HG02840 (cell line): ENCODE measurements around the gene NFX1.
"Not testable (repeated sequence)": the region's sequence is repeated elsewhere in the genome, so short reads cannot be mapped to it uniquely, and the experiment has no call there.

Experiments
- ATAC-seq: cut with Tn5 transposase; IDR thresholded peaks from one replicate; pipeline ENCODE4 v1.9.1; 2021; ENCODE audit warnings: mild to moderate bottlenecking, moderate library complexity, moderate number of reproducible peaks; ENCODE audit not compliant: unreplicated experiment, low FRiP score

NFX1 gene

DNA sequence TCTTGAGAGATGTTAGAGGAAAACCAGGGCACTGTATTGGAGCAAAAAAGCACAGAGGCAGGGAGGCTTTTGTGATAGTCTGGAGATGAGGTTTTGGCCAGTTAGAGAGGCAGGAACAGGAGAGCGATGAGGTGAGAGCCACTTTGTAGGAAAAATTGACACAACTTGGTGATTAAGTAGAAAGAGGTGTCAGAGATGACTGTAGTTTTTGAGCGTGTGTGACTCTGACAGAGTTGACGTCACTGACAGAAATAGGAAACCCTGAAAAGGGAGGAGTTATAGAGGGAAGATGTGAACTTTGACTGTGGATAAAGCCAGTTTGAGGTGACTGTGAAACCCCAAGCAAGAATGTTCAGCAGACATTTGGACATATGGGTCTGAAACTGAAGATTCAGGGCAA is 15.7 kb downstream of the NFX1 start:
- no peak for ATAC-seq

DNA sequence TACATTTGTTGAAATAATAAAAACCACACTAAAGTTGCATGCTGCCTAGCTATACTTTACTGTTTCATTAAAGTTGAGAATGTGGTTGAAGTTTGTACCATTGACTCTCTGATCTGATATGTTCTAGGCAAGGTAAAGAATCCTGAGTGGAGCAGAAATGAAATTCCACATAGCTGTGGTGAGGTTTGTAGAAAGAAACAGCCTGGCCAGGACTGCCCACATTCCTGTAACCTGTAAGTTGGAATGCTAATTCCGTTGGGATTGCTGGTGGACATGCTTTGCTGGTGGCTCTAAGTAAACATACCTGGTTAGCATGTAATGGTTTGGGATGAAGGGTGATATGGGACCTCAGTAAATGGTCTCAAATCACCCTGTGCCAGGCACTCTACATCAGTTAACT is 16.8 kb downstream of the NFX1 start:
- no peak for ATAC-seq

- no peak for ATAC-seq
Observed at GRCh38 chr9:33309903-33310302, 19.6 kb downstream of the NFX1 start.

GRCh38 chr9:33310748-33311147 is 20.4 kb downstream of the NFX1 start:
- no peak for ATAC-seq

- no peak for ATAC-seq
Observed at GRCh38 chr9:33311953-33312352, 21.6 kb downstream of the NFX1 start.

DNA sequence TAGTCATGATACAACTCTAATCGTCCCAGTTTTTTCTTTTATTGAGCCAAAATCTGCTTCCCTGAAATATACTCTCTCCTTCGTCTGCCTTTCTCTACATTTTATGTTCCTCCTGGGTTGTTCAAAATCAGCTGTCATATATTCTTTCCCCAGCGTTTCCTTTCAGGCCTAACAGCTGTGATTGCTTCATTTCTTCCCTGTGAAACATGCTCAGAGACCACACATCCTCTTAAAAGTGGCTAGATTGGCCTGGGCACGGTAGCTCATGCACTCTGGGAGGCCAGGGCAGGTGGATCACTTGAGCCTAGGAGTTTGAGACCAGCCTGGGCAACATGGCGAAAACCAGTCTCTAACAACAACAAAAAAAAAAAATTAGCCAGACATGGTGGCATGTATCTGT is 25.1 kb downstream of the NFX1 start:
- no peak for ATAC-seq

- not testable (repeated sequence) for ATAC-seq
Observed at GRCh38 chr9:33317136-33317535, 26.8 kb downstream of the NFX1 start.

GRCh38 chr9:33318225-33318624 is 27.9 kb downstream of the NFX1 start:
- no peak for ATAC-seq

DNA sequence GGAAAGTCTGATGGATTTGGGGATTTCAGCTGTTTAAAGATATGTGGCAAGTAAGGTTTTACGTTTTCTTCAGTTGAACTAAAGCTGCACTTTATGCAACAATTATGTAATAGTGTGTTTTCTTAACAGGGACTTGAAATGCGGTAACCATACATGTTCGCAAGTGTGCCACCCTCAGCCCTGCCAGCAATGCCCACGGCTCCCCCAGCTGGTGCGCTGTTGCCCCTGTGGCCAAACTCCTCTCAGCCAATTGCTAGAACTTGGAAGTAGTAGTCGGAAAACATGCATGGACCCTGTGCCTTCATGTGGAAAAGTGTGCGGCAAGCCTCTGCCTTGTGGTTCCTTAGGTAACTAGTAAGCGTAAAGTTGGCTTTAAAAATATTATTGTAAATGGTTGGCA is 28.5 kb downstream of the NFX1 start:
- no peak for ATAC-seq

GRCh38 chr9:33320230-33320567 is 29.9 kb downstream of the NFX1 start:
- ATAC-seq = no peak

DNA sequence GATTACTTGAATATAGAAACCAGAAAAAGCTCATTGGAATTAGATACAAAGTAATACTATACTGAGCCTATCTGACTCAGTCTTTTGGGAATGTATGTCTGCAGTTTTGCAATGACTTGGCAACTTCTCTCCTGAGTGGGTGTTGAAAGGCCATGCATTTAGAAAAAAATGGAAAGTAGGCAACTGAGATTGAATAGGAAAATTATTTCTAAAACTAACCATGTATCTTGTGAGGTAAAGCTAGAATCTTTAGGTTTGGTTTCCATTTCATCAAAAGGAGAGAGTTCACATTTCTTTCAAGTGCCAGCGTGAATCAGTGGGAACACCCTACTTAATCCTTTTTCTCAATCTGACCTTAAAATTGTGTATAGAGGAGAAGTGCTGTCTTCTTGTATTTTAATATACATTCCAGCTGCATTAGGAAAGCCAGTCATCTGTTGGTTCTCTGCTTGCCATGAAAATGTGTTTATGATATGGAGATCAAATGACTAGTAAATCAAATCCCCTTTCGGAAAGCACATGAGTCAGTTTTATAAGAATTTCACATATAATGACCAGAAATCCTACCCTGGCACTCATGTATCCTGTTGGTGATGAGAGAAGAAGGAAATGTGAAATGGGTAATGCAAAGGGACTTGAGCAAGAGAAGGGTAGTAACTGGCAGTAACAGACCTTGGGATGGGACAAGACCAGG is 30.4 kb downstream of the NFX1 start:
- no peak for ATAC-seq

DNA sequence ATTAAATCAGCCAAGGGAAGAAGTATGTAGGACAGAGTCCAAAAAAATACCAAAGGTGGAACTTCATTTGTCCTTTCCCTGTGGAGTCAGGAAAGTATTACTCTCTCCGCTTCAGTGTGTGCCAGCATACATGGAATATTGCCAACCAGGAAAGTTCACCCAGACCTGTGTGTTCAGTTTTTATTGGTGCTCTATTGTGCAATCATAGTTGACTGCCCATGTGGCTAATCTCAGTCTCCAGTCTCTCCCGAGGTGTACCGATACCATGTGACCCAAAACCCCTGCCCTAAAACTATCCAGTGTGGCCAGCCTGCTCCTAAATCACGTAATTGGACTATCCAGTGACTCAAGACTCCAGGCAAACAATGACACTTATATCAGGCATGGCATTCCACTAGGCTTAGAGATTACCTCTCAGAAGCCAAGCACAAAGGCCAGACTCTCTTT is 38.8 kb downstream of the NFX1 start:
- ATAC-seq = no peak

- ATAC-seq = no peak
Observed at GRCh38 chr9:33329979-33330378, 39.7 kb downstream of the NFX1 start.

DNA sequence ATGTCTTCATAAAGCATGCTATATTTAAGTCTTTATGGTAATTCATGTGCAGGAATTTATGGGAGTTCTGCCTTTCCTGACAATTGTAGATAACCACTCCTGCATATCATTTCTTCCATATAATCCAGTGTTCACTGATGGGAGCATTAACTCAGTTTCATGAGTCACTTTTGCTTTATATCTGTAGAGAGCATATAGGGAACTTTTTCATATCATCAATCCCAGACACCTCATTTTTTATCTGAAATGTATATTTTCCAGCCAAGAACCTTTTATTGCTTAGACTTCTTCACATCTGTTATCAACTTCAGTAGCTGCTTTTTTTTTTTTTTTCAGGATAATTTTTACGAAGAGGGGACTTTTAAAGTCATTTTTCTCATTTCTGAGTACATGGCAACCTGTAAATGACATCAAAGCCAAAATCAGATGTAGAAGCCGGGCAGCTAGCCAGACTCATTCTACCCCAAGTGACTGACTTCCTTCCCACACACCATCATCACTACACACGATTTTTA is 41.1 kb downstream of the NFX1 start:
- ATAC-seq = no peak

- ATAC-seq = no peak
Observed at GRCh38 chr9:33332011-33332410, 41.7 kb downstream of the NFX1 start.

DNA sequence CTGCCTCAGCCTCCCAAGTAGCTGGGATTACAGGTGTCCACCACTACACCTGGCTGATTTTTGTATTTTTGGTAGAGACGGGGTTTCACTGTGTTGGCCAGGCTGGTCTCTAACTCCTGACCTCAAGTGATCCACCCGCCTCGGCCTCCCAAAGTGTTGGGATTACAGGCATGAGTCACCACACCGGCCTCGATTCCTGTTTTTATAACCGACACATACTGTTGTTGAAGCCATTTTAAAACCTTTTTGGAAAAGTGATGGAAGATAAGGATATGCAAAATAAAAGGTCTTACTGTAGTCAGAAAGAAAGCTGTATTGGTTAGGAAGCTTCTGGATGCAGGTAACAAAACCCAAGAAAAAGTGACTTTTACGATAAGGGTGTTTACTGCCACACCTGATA is 42.6 kb downstream of the NFX1 start:
- not testable (repeated sequence) for ATAC-seq

DNA sequence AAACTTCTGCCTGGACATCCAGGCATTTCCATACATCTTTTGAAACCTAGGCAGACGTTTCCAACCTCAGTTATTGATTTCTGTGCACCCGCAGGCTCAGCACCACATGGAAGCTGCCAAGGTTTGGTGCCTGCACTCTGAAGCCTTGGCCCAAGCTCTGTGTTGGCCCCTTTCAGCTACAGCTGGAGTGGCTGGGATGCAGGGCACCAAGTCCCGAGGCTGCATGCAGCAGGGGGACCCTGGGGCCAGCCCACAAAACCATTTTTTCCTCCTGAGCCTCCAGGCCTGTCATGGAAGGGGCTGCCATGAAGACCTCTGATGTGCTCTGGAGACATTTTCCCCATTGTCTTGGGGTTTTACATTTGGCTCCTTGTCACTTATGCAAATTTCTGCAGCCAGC is 49.9 kb downstream of the NFX1 start:
- ATAC-seq = no peak

DNA sequence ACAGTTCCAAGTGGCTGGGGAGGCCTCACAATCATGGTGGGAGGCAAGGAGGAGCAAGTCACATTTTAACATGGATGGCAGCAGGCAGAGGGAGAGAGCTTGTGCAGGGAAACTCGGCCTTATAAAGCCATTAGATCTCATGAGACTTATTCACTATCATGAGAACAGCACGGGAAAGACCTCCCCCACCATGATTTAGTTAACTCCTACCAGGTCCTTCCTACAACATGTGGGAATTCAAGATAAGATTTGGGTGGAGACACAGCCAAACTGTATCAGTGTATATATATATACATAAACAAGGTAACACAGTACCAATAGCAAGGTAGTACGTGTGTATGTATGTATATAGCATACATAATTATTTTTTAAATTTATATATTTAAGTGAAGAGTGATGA is 50.9 kb downstream of the NFX1 start:
- ATAC-seq = no peak

DNA sequence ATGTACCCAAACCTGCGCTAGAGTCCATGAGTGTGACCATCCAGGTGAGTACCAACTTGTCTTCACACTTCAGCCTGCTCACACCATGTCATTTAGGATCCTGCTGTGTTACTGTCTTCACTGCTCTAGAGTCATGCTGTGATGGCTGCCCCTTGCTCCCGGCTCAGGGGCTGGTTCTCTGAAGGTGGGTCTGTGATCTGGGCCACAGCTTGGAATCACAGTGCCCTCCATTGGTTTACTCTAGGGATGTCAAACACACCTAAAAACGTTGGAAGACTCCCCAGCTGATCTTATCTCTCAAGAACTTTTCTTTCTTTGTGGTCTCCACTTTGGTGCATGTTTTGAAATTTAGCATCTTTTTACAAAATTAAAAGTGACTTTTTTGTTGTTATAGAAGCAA is 53.8 kb downstream of the NFX1 start:
- no peak for ATAC-seq

DNA sequence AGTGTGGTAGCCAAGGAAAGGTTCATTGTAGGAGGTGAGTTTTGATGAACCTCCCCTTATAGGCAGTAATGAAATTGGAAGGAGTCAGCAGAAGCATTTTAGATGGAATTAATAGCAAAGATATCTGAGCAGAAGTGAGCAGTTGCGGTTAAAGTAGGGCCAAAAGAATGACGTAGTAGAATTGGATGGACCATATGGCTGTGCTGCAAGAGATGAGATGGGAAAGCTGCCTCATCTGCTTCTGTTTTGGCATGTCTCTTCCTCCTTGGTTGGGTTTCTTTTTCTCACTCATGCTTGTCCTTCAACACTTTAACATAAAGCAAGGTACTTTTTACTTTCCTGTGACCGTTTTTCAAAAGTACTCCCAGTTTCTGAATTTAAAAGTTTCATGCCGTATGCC is 56.2 kb downstream of the NFX1 start:
- ATAC-seq = no peak

GRCh38 chr9:33348998-33349397 is 58.7 kb downstream of the NFX1 start:
- no peak for ATAC-seq

- ATAC-seq = no peak
Observed at GRCh38 chr9:33349743-33350142, 59.4 kb downstream of the NFX1 start.

DNA sequence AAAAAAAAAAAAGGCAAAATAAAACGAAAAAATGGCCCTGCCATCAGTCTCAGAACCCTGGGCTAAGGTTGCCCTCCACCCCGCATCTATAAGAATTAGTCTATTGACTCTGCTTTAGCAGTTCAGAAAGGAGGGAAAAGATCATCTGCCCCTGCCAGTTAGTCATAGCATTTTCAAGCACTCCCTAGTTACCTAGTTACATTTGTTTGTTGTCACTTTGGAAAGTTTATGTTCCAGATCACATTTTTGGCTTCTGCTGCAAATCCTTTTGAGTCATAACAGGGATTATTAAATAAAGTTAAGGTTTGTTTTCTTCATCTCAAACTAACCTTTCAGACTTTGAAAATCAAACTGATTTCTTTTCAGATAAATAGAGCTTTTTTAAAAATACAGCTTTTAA is 60.0 kb downstream of the NFX1 start:
- ATAC-seq = no peak
